ENCODE data around the gene ARID1B. TPM values are rescaled to one million over a fixed set of nuclear protein-coding genes. Genes with fewer than 3 reads are reported as not detected.

The ARID1B gene
- total RNA-seq, 1 experiment from 2014 or later: 24.2 TPM

GRCh38 chr6:157163434-157164159, 386.4 kb downstream of the ARID1B start:
- Histone ChIP-seq H3F3A (ENCODE audit: low read length, unreplicated experiment) (no peaks in the 10 kb centered on the region), H3K27ac (ENCODE audit: low read length) (no peak overlapping the region), H3K27me3 (ENCODE audit: low read length) (no peaks in the 10 kb centered on the region), H3K36me3 (ENCODE audit: low read depth, low read length) (0 out of 2 replicates have a peak, but pooled peaks cover 3% of the 10 kb centered on the region), H3K79me2 (ENCODE audit: low read length) (no peaks in the 10 kb centered on the region), H3K4me1 (ENCODE audit: insufficient read depth, low read length) (no peaks in the 10 kb centered on the region), H4K20me1 (ENCODE audit: low read length) (no peaks in the 10 kb centered on the region), H2AFZ (ENCODE audit: low read length) (no peak overlapping the region), H3K4me2 (ENCODE audit: low read length) (no peak overlapping the region), H3K4me3 (ENCODE audit: low read length) (no peak overlapping the region), H3K9ac (ENCODE audit: low read length) (no peak overlapping the region), H3K9me2 (replicated peaks; ENCODE audit: low read length) (no peaks in the 10 kb centered on the region), H3K9me3 (ENCODE audit: low read length) (no peaks in the 10 kb centered on the region)
- ChIA-PET CTCF (no interaction called here), POLR2A (ENCODE audit: unreplicated experiment) (no interaction called here)
- no TSS peak for BruUV-seq (replicated peaks)
- no peak for DNase-seq
- intact Hi-C loops (cut with micrococcal nuclease): no loop called here
- no peak for ATAC-seq
- TF ChIP-seq CTCF (conservative IDR thresholded peaks at IDR 0.05; ENCODE audit: low read depth, low read length) (no peak), EZH2 (IDR thresholded peaks at IDR 0.05; ENCODE audit: low read length, unreplicated experiment) (no peak), EZH2phosphoT487 (IDR thresholded peaks at IDR 0.05; ENCODE audit: borderline replicate concordance, low read length) (no peak)

- H3K4me2 ChIP-seq (ENCODE audit: low read length): no peak overlapping the region
- DNase-seq (no peak), ATAC-seq (no peak)
- H4K20me1 ChIP-seq (ENCODE audit: low read length): no peaks in the 10 kb centered on the region
- no peak overlapping the region for H3K4me3 ChIP-seq (ENCODE audit: low read length)
- no peaks in the 10 kb centered on the region for H3K79me2 ChIP-seq (ENCODE audit: low read length)
- H3K4me1 ChIP-seq (ENCODE audit: insufficient read depth, low read length): no peaks in the 10 kb centered on the region
- TF ChIP-seq CTCF (conservative IDR thresholded peaks at IDR 0.05; ENCODE audit: low read depth, low read length) (no peak), EZH2 (IDR thresholded peaks at IDR 0.05; ENCODE audit: low read length, unreplicated experiment) (no peak), EZH2phosphoT487 (IDR thresholded peaks at IDR 0.05; ENCODE audit: borderline replicate concordance, low read length) (no peak)
- no peak overlapping the region for H3K27ac ChIP-seq (ENCODE audit: low read length)
- ChIA-PET CTCF (no interaction called here), POLR2A (ENCODE audit: unreplicated experiment) (no interaction called here)
- H3K9me3 ChIP-seq (ENCODE audit: low read length): no peaks in the 10 kb centered on the region
- no peaks in the 10 kb centered on the region for H3K9me2 ChIP-seq (replicated peaks; ENCODE audit: low read length)
- no TSS peak for BruUV-seq (replicated peaks)
- no peak overlapping the region for H2AFZ ChIP-seq (ENCODE audit: low read length)
- no peaks in the 10 kb centered on the region for H3F3A ChIP-seq (ENCODE audit: low read length, unreplicated experiment)
- intact Hi-C loops (cut with micrococcal nuclease): no loop called here
- no peak overlapping the region for H3K9ac ChIP-seq (ENCODE audit: low read length)
- no peaks in the 10 kb centered on the region for H3K27me3 ChIP-seq (ENCODE audit: low read length)
- H3K36me3 ChIP-seq (ENCODE audit: low read depth, low read length): 0 out of 2 replicates have a peak, but pooled peaks cover 3% of the 10 kb centered on the region
Measured at GRCh38 chr6:157164972-157165371, 387.8 kb downstream of the ARID1B start.

GRCh38 chr6:157166784-157167183, 389.6 kb downstream of the ARID1B start:
- no peaks in the 10 kb centered on the region for H4K20me1 ChIP-seq (ENCODE audit: low read length)
- no peaks in the 10 kb centered on the region for H3K9me2 ChIP-seq (replicated peaks; ENCODE audit: low read length)
- no peaks in the 10 kb centered on the region for H3F3A ChIP-seq (ENCODE audit: low read length, unreplicated experiment)
- no peak overlapping the region for H3K4me2 ChIP-seq (ENCODE audit: low read length)
- POLR2A ChIA-PET (ENCODE audit: unreplicated experiment): no interaction called here
- no peak overlapping the region for H3K27ac ChIP-seq (ENCODE audit: low read length)
- no peak overlapping the region for H3K4me3 ChIP-seq (ENCODE audit: low read length)
- DNase-seq: no peak
- 0 out of 2 replicates have a peak, but pooled peaks cover 3% of the 10 kb centered on the region for H3K36me3 ChIP-seq (ENCODE audit: low read depth, low read length)
- H3K4me1 ChIP-seq (ENCODE audit: insufficient read depth, low read length): no peaks in the 10 kb centered on the region
- ATAC-seq: no peak
- H3K79me2 ChIP-seq (ENCODE audit: low read length): no peaks in the 10 kb centered on the region
- CTCF ChIA-PET: no interaction called here
- no peaks in the 10 kb centered on the region for H3K9me3 ChIP-seq (ENCODE audit: low read length)
- H3K9ac ChIP-seq (ENCODE audit: low read length): no peak overlapping the region
- H2AFZ ChIP-seq (ENCODE audit: low read length): no peak overlapping the region
- no peak for TF ChIP-seq EZH2phosphoT487 (IDR thresholded peaks at IDR 0.05; ENCODE audit: borderline replicate concordance, low read length)
- no peak for TF ChIP-seq EZH2 (IDR thresholded peaks at IDR 0.05; ENCODE audit: low read length, unreplicated experiment)
- no peak for TF ChIP-seq CTCF (conservative IDR thresholded peaks at IDR 0.05; ENCODE audit: low read depth, low read length)
- no peaks in the 10 kb centered on the region for H3K27me3 ChIP-seq (ENCODE audit: low read length)
- intact Hi-C loops (cut with micrococcal nuclease): no loop called here
- BruUV-seq (replicated peaks): no TSS peak
